Keratinocyte (primary cell): ENCODE measurements around the gene SRD5A3. TPM values are rescaled to one million over a fixed set of nuclear protein-coding genes. Genes with fewer than 3 reads are reported as not detected.

Experiments used
- DNase-seq: peaks from one replicate; pipeline ENCODE4 v3.0.0-alpha.2; 2011; ENCODE audit warnings: low read depth, missing footprints, low spot score
- FAIRE-seq: peaks from 2 replicates; lab custom pipeline; 2011; peaks lifted over from hg19 to GRCh38; lab: Jason Lieb, UNC
- H2AFZ ChIP-seq: 2 replicates; pipeline ENCODE4 v1.6.0; 2012; ENCODE audit warnings: low read length, control low read depth, inconsistent platforms; ENCODE audit not compliant: control insufficient read depth
- H3K27ac ChIP-seq: 2 replicates; pipeline ENCODE4 v1.5.1; 2011; ENCODE audit warnings: low read length; ENCODE audit not compliant: control insufficient read depth, insufficient read depth
- H3K27me3 ChIP-seq: 3 replicates; pipeline ENCODE4 v1.6.0; 2011; ENCODE audit warnings: low read length; ENCODE audit not compliant: control insufficient read depth, insufficient read depth; ENCODE audit errors: extremely low read depth
- H3K36me3 ChIP-seq, 2 experiments: 2 replicates in 1 of 2; 3 replicates in 1 of 2; pipeline ENCODE4 v1.5.1; 2011; ENCODE audit warnings: low read length in 2 of 2, mild to moderate bottlenecking in 1 of 2; ENCODE audit not compliant: control insufficient read depth in 2 of 2, insufficient read depth in 2 of 2; ENCODE audit errors: extremely low read depth in 1 of 2
- H3K4me1 ChIP-seq: 3 replicates; pipeline ENCODE4 v1.5.1; 2011; ENCODE audit warnings: low read length; ENCODE audit not compliant: control insufficient read depth, insufficient read depth; ENCODE audit errors: extremely low read depth
- H3K4me2 ChIP-seq: 3 replicates; pipeline ENCODE4 v1.6.0; 2011; ENCODE audit warnings: low read depth, low read length; ENCODE audit not compliant: control insufficient read depth, insufficient read depth; ENCODE audit errors: extremely low read depth
- H3K4me3 ChIP-seq, 3 experiments: fragments of 200-600 bp in 1 of 3; sonication (generic) in 1 of 3; 2 replicates in 2 of 3; 3 replicates in 1 of 3; pipeline ENCODE4 v1.5.1; 2011 to 2016; ENCODE audit warnings: low read length in 3 of 3, mild to moderate bottlenecking in 3 of 3, control low read depth in 2 of 3, inconsistent platforms in 1 of 3, low read depth in 1 of 3, mixed read lengths in 1 of 3, mixed run types in 1 of 3, moderate library complexity in 1 of 3; ENCODE audit not compliant: control insufficient read depth in 2 of 3, insufficient read depth in 2 of 3; ENCODE audit errors: extremely low read depth in 1 of 3
- H3K79me2 ChIP-seq: 2 replicates; pipeline ENCODE4 v1.6.0; 2012; ENCODE audit warnings: low read length; ENCODE audit not compliant: control insufficient read depth, insufficient read depth
- H3K9ac ChIP-seq: 3 replicates; pipeline ENCODE4 v1.6.0; 2011; ENCODE audit warnings: low read length; ENCODE audit not compliant: control insufficient read depth, insufficient read depth; ENCODE audit errors: extremely low read depth
- H3K9me1 ChIP-seq: 3 replicates; pipeline ENCODE4 v1.6.0; 2011; ENCODE audit warnings: low read length; ENCODE audit not compliant: control insufficient read depth, insufficient read depth; ENCODE audit errors: extremely low read depth
- H3K9me3 ChIP-seq: 2 replicates; pipeline ENCODE4 v1.5.1; 2012; ENCODE audit warnings: low read depth, low read length; ENCODE audit not compliant: control insufficient read depth
- H4K20me1 ChIP-seq: 3 replicates; pipeline ENCODE4 v1.6.0; 2011; ENCODE audit warnings: low read length; ENCODE audit not compliant: control insufficient read depth, insufficient read depth; ENCODE audit errors: extremely low read depth
- EZH2 ChIP-seq: IDR thresholded peaks from one replicate; pipeline ENCODE4 v1.6.1; 2012; ENCODE audit warnings: inconsistent platforms, mild to moderate bottlenecking, low read length, moderate library complexity
- dilution Hi-C: fragments of 300-500 bp; cut with MboI; formaldehyde crosslinking; loops from one replicate; pipeline ENCODE4 v1.7.0; 2020; ENCODE audit warnings: low sequenced_read_pairs; ENCODE audit not compliant: extremely low pct_ligation_motif_present
- polyA plus RNA-seq, 5 experiments: library from polyadenylated mRNA; depleted of rRNA in 3 of 5; stranded (reverse) in 3 of 5; stranded (forward) in 1 of 5; unstranded in 1 of 5; fragments of >200 nt; gene quantifications; 1 replicate in 1 of 5; 2 replicates in 3 of 5; 3 replicates in 1 of 5; pipeline versions ENCODE4 v1.2.1 to v1.2.3, GENCODE V29; 2011 to 2012; ENCODE audit warnings: missing spikeins in 2 of 5, low read depth in 1 of 5, low replicate concordance in 1 of 5
- TF ChIP-seq, protein P1 (sequence below), 3 experiments: IDR thresholded peaks in 1 of 3; conservative IDR thresholded peaks in 1 of 3; optimal IDR thresholded peaks in 1 of 3; 2 replicates in 2 of 3; 3 replicates in 1 of 3; pipeline versions ENCODE3 to v1.5.1; 2011; ENCODE audit warnings: low read length in 3 of 3, mild to moderate bottlenecking in 3 of 3, moderate library complexity in 2 of 3, control low read depth in 1 of 3, inconsistent platforms in 1 of 3; ENCODE audit not compliant: insufficient read depth in 2 of 3; ENCODE audit errors: extremely low read depth in 1 of 3

The SRD5A3 gene
- polyA plus RNA-seq, 1 donor (not counting 4 experiments of a cell fraction or from before 2014, with no cell fraction given) = 15.6 TPM

DNA sequence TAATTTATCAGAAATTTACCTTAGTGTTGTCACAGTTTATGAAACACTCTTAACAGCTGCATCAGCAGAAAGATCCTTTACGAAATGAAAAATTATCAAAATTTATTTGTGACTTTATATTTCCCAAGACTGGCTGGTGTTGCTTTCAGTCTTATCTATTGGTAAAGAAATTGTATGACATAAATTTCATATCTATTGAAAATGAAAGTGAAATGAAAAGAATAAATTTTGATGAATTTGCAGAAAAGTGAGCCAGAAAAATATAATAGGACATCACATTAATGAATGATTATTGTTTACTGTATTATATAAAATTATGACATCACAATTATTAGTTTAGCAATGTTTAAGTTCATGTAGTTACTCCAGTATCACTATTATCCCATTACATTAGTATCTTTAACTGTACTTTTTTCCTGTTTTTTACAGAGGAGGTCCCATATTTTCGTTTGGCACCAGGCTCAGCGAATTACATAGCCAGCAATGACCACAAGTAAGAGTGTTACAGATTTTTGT, 36.5 kb downstream of the SRD5A3 start:
- Histone ChIP-seq H2AFZ (no peak overlapping the region), H3K36me3 (no peaks in the 10 kb centered on the region), H3K27ac (no peak overlapping the region), H3K79me2 (no peaks in the 10 kb centered on the region), H3K9me1 (no peaks in the 10 kb centered on the region), H4K20me1 (no peaks in the 10 kb centered on the region), H3K4me3 (no peak overlapping the region), H3K9ac (no peak overlapping the region), H3K9me3 (no peaks in the 10 kb centered on the region), H3K4me1 (peaks cover 14% of the 10 kb centered on the region), H3K4me2 (no peak overlapping the region), H3K27me3 (no peaks in the 10 kb centered on the region)
- DNase-seq (no peak), FAIRE-seq (no peak)
- dilution Hi-C loops = no loop called here
- TF ChIP-seq, protein P1, sequence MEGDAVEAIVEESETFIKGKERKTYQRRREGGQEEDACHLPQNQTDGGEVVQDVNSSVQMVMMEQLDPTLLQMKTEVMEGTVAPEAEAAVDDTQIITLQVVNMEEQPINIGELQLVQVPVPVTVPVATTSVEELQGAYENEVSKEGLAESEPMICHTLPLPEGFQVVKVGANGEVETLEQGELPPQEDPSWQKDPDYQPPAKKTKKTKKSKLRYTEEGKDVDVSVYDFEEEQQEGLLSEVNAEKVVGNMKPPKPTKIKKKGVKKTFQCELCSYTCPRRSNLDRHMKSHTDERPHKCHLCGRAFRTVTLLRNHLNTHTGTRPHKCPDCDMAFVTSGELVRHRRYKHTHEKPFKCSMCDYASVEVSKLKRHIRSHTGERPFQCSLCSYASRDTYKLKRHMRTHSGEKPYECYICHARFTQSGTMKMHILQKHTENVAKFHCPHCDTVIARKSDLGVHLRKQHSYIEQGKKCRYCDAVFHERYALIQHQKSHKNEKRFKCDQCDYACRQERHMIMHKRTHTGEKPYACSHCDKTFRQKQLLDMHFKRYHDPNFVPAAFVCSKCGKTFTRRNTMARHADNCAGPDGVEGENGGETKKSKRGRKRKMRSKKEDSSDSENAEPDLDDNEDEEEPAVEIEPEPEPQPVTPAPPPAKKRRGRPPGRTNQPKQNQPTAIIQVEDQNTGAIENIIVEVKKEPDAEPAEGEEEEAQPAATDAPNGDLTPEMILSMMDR (optimal IDR thresholded peaks at IDR 0.05 in 1 of 3, IDR thresholded peaks at IDR 0.05 in 1 of 3, conservative IDR thresholded peaks at IDR 0.05 in 1 of 3; ENCODE audit: extremely low read depth in 1 of 3, insufficient read depth in 2 of 3, low read length in 3 of 3) = no peak
- no peak for TF ChIP-seq EZH2

DNA sequence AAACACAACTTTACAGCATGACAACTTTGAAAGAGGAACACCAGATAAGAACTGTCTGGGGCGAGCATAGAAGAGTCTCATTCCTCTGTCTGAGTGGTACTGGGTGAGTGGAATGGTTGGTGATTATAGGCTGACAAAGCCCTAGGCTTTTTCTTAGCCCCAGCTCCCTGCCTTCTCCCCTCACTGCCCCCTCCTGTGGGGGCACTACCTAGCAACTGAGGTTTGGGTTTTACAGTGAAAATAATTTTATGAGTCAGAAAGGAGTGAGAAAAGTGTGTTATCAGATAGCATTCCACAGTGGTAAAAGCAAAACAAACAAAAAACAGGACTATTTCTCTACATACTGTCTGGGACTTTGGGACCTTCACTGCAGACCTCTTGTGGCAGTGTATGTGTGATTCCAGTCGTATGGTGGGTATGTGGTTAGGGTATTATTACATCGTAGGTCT, 39.2 kb downstream of the SRD5A3 start:
- Histone ChIP-seq H3K9me1 (no peaks in the 10 kb centered on the region), H3K27ac (no peak overlapping the region), H3K4me3 (no peak overlapping the region), H3K4me1 (no peaks in the 10 kb centered on the region), H2AFZ (no peak overlapping the region), H3K4me2 (no peak overlapping the region), H3K36me3 (no peaks in the 10 kb centered on the region), H3K9me3 (no peaks in the 10 kb centered on the region), H4K20me1 (no peaks in the 10 kb centered on the region), H3K79me2 (no peaks in the 10 kb centered on the region), H3K27me3 (no peaks in the 10 kb centered on the region), H3K9ac (no peak overlapping the region)
- DNase-seq (no peak), FAIRE-seq (no peak)
- dilution Hi-C loops = no loop called here
- TF ChIP-seq, protein P1 (optimal IDR thresholded peaks at IDR 0.05 in 1 of 3, IDR thresholded peaks at IDR 0.05 in 1 of 3, conservative IDR thresholded peaks at IDR 0.05 in 1 of 3; ENCODE audit: extremely low read depth in 1 of 3, insufficient read depth in 2 of 3, low read length in 3 of 3) = no peak
- no peak for TF ChIP-seq EZH2
